Stimulated activated CD8-positive, alpha-beta memory T cell treated with anti-CD3 and anti-CD28 coated beads, Interleukin-15, amount 100 ng/mL, for 1 hour (primary cell): Measurements from ENCODE around the gene NDFIP2.

Source experiments
- DNase-seq: peaks from one replicate; pipeline ENCODE4 v3.0.0-alpha.2; 2020; ENCODE audit warnings: low read depth

Gene NDFIP2

DNA sequence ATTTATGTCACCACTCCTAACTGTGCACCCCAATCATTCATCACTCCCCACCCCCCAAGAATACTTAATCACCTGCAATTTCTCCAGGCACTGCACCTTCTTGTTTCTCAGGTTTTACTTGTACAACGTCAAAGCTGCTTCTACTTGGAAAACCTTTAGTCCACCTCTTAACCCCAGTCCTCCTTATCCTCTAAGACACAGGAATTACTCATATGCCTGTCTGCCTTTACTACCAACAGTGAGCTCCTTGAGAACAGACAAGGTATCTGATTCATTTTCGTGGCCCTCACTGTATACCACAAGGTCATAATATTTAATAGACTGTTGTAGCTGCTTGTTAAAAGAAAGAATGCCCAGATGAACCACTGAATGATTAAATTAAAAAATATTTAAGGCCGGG is 21.0 kb upstream of the NDFIP2 start:
- DNase-seq, result no peak

DNA sequence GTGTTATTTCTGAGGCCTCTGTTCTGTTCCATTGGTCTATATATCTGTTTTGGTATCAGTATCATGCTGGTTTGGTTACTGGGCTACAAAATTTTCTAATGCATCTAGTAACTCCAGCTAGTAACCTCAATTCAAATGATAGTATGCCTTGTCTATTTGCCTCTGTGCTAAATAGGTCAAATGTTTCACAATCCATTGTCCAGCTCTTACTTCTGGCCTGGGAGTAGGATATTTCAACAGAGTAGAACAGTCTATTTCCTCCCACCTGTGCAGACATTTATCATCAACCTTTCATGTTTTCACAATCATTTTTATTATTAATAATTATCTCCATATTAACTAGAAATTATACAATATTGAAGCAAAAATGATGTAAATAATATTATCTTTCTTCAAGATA is 18.1 kb upstream of the NDFIP2 start:
- DNase-seq, result no peak

DNA sequence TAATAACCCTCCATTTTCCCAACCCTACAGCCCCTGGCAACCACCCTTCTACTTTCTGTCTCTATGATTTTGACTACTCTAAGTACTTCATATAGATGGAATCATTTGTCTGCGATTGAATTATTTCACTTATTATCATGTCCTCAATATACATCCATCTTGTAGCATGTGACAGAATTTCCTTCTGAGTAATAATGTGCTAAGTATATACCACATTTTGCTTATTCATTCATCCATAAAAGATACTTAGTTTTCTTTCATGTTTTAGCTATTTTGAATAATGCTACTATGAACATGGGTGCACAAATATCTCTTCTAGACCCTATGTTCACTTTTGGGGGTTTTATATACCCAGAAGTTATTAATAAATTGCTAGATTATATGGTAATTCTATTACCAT is 17.4 kb upstream of the NDFIP2 start:
- DNase-seq, result no peak

DNA sequence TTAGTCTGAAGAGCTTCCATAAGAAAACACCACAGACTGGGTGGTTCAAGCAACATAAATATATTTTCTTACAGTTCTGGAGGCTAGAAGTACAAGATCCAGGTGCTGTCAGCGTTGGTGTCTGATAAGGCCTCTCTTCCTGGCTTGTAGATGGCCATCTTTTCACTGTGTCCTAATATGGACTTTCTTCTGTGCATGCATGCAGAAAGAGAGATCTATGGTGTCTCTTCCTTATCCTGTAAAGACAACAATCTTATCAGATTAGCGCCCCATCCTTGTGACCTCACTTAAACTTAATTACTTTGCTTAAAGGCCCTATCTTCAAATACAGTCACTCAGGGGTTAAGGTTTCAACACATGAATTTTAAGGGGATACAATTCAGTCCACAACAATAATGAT is 14.1 kb upstream of the NDFIP2 start:
- DNase-seq, result no peak

GRCh38 chr13:79468402-79468801 is 12.6 kb upstream of the NDFIP2 start:
- no peak for DNase-seq

DNA sequence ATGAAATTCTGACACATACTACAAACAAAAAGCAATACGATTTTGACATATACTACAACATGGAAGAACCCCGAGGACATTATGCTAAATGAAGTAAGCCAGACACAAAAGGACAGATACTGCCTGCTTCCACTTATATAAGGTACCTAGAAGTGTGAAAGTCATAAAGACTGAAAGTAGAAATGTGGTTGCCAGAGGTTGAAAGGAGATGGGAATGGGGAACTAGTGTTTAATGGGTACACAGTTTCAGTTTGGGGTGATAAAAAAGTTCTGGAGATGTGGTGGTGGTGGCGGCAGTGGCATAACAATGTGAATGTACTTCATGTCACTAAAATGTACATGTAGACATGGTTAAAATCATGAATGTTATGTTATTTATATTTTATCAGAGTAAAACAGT is 12.1 kb upstream of the NDFIP2 start:
- DNase-seq, result no peak

DNA sequence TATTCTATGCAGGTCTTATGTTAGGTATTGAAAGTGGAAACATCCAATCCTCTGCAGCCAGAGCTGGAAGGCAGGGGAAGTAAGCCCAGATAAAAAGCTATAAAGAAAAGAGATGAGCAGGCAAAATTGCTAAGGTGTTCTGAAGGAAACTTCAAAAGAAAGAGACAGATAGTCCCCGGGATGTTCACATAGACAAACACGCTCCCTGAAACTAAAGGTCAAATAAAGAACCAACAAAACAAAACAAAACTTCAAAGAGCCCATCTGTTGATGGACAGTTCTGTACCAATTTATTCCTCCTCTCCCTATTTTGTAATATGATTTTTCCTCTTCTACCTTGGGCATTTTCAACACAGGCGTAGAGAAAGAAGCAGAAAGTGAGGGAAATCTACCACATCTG is 11.3 kb upstream of the NDFIP2 start:
- DNase-seq, result no peak

GRCh38 chr13:79470666-79471065 is 10.3 kb upstream of the NDFIP2 start:
- no peak for DNase-seq

GRCh38 chr13:79475569-79475968 is 5.4 kb upstream of the NDFIP2 start:
- DNase-seq, result no peak

DNA sequence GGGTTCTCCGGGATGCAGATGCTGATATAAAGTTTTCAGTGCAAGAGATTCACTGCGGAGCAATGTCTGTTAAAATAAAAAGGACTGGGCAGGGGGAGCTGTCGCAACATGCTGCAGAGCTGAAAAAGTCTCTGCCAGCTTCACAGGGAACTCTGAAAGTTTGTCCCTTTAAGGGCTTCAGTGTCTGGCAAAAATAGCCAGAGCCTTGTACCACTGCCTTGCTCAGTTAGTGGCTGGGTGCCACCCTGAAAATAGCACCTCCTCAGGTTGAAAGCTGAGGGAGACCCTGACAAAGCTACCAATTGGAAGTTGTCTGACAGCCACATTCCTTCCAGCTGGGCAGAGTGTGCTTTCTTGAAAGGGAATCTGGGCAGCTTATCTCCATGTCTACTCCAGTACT is 3.0 kb upstream of the NDFIP2 start:
- DNase-seq, result no peak

GRCh38 chr13:79479882-79480281 is 1.1 kb upstream of the NDFIP2 start:
- no peak for DNase-seq

GRCh38 chr13:79481685-79482052 is 714 bp downstream of the NDFIP2 start:
- DNase-seq, result peak; percentile 6

DNA sequence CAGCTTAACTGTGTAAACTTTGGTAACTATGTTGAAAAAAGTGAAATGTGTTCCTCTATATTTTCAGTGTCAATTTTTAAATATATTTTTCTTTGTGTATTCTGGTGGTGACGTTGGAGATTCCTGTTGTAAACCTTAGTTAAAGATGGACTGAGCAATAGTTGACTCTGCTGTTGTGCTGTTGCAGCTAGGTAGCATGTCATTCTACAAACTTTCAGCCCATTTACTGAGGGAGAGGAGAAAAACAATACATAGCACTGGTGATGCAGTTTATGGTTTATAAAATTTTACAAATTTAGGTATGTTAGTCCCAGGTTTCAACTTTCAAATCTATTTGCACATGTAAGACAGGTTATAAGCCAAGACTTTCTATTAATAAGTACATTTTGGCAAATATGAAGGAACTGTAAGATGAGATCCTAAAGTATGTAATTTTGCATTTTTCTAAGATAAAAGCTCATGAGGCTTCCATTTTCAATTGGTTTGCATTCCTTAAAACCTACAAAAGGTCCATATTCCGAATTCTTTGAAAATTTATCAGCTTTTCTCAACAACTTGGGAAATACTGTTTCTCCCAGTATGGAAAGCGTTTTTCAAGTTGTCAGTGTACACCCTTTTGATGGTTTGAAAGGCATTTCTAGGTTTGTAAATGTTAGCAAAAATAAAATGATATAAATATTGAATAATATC is 1.5 kb downstream of the NDFIP2 start:
- DNase-seq, result no peak

GRCh38 chr13:79483086-79483706 is 2.2 kb downstream of the NDFIP2 start:
- DNase-seq, result no peak

- no peak for DNase-seq
Measured at GRCh38 chr13:79485014-79485811, 4.3 kb downstream of the NDFIP2 start.

GRCh38 chr13:79486433-79487188 is 5.7 kb downstream of the NDFIP2 start:
- DNase-seq, result no peak

DNA sequence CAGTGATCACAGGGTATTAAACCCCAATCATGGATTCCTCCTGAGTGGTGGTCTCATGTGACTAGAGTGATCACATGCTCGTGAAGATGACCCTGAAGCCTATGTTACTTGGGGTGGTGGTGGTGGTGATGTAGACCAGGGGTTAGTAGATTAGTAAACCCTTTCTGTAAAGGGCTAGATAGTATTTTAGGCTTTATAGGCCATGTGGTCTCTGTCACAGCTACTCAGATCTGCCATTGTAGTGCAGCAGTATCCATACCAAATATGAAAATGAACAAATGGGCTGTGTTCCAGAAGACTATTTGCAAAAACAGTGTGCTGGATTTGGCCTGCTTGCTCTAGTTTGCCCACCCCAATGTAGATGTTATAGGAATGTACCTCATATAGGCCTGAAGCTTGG is 9.4 kb downstream of the NDFIP2 start:
- no peak for DNase-seq

GRCh38 chr13:79490824-79491223 is 9.9 kb downstream of the NDFIP2 start:
- DNase-seq, result no peak

GRCh38 chr13:79491715-79492114 is 10.8 kb downstream of the NDFIP2 start:
- no peak for DNase-seq

DNA sequence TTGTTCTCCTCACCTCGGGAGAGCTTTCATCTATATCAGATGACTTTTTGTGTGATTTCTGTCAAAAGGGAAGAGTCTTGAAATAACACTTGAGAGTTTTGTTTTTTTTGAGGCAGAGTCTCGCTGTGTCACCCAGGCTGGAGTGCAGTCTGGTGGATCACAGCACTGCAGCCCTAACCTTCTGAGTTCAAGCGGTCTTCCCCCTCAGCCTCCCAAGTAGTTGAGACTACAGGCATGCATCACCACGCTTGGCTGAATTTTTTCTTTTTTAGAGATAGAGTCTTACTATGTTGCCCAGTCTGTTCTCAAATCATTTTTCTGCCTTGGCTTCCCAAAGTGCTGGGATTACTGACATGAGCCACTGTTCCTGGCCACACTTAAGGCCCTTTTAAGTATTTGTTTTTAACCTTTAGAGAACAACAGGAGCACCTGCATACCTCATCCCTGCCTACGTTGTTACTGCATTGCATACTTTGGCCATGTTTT is 11.4 kb downstream of the NDFIP2 start:
- no peak for DNase-seq

DNA sequence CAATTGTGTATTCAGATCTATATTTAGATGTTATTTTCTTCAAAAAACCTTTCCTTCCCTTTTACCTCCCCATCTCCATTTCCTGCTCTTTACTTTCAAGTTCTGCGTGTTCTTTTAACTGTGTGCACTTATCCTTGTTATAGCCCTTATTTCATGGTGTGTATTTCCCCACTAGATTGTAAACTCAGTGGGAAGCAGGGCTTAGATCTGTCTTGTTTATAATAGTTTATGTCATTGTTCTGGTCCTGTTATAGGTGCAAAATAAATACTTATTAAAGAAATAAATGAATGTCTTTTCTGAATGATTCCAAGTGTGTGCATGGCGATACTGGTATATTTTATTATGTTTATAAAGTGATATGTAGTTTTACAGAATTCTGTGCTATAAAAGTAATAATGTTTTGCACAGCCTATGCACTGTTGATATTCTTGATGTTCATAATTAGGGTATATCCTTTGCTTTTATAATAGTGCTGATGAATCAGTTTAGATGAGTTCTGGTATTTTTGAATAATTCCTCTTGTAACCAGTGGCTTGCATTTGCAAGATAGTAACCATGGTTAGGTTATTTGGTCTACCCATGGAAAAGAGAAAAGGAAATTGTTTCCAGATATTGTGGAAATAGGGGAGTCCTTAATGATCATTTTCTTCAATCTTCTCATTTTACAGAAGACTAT is 12.1 kb downstream of the NDFIP2 start:
- DNase-seq, result no peak

DNA sequence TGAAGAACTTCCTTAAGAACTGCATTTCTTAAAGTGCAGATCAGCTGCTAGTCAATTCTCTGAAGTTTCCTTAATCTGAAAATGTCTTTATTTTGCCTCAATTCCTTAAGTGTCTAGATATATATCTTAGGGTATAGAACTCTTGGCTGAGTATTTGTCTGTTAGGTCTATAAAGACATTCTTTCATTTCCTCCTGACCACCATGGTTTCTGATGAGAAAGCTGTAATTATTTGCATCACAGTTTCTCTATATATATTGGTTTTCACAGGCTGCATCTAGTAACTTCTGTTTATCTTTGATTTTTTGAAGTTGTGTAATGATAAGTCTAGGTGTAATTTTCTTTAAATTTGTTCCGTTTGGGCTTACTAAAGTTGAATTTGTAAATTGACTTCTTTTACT is 15.2 kb downstream of the NDFIP2 start:
- DNase-seq, result no peak
